Peyer's patch (tissue), 4 donors: Measurements from ENCODE around the gene CDADC1. TPM values are rescaled to one million over a fixed set of nuclear protein-coding genes. Genes with fewer than 3 reads are reported as not detected.
A peak's percentile ranks its signal among the peaks of the same experiment; 100 is the strongest.

ENCODE experiments used
- DNase-seq, 3 donors: peaks; one replicate each; pipeline ENCODE4 v3.0.0-alpha.2; 2017 to 2019
- H3K27ac ChIP-seq, 4 donors: fragments of 200-600 bp; sonication (generic); one replicate each; pipeline ENCODE4 v1.5.1; 2016 to 2019
- H3K27me3 ChIP-seq, 2 donors: fragments of 200-600 bp; sonication (generic); one replicate each; pipeline ENCODE4 v1.5.1; 2019
- H3K36me3 ChIP-seq, 3 donors: fragments of 200-600 bp; sonication (generic); one replicate each; pipeline ENCODE4 v1.5.1; 2016 to 2019
- H3K4me1 ChIP-seq, 4 donors: fragments of 200-600 bp; sonication (generic); one replicate each; pipeline ENCODE4 v1.5.1; 2016 to 2019
- H3K4me3 ChIP-seq, 4 donors: fragments of 200-600 bp; sonication (generic); 1 replicate in 3 of 4; 2 replicates in 1 of 4; pipeline ENCODE4 v1.5.1; 2016 to 2019; ENCODE audit warnings: mild to moderate bottlenecking in 1 of 4
- H3K9me3 ChIP-seq, 4 donors: fragments of 200-600 bp; sonication (generic); one replicate each; pipeline ENCODE4 v1.5.1; 2016 to 2019; ENCODE audit warnings: mild to moderate bottlenecking in 1 of 4
- CTCF ChIP-seq, 6 experiments: fragments of 450-650 bp in 4 of 6; fragments of 200-600 bp in 2 of 6; sonication (generic) in 1 of 6; IDR thresholded peaks; one replicate each; pipeline ENCODE4 v1.5.1; 2017 to 2019; ENCODE audit warnings: antibody characterized with exemption in 6 of 6, mild to moderate bottlenecking in 3 of 6, moderate library complexity in 1 of 6
- POLR2A ChIP-seq, 2 donors: fragments of 450-650 bp; IDR thresholded peaks; one replicate each; pipeline ENCODE4 v1.5.1; 2017; ENCODE audit warnings: antibody characterized with exemption in 2 of 2, mild to moderate bottlenecking in 2 of 2, moderate library complexity in 2 of 2
- total RNA-seq, 4 donors: library from RNA; depleted of rRNA; stranded (reverse); fragments of >200 nt; gene quantifications; one replicate each; pipeline ENCODE4 v1.1.0, GENCODE V29; 2016

The CDADC1 gene
- total RNA-seq, 4 donors from 2014 or later, result 4.7 to 9.2 (median 7.1) TPM

GRCh38 chr13:49213539-49213938 is 34.2 kb upstream of the CDADC1 start:
- TF ChIP-seq CTCF (IDR thresholded peaks at IDR 0.05) (no peak), POLR2A (IDR thresholded peaks at IDR 0.05) (no peak)
- no peak for DNase-seq
- no peaks in the 10 kb centered on the region for H3K9me3 ChIP-seq

GRCh38 chr13:49213997-49214916 is 33.5 kb upstream of the CDADC1 start:
- no peaks in the 10 kb centered on the region for H3K27me3 ChIP-seq
- no peaks in the 10 kb centered on the region for H3K9me3 ChIP-seq
- no peaks in the 10 kb centered on the region for H3K36me3 ChIP-seq
- no peak overlapping the region for H3K4me3 ChIP-seq
- H3K4me1 ChIP-seq, result peaks cover 0 to 18% (median 2%) of the 10 kb centered on the region in 4 donors
- no peak for TF ChIP-seq CTCF (IDR thresholded peaks at IDR 0.05)
- TF ChIP-seq POLR2A (IDR thresholded peaks at IDR 0.05), result no peak
- DNase-seq, result no peak
- peak overlapping the region in 1 of 4 donors; percentile 2 for H3K27ac ChIP-seq

More at GRCh38 chr13:49213539-49213938, 34.2 kb upstream of the CDADC1 start:
- Histone ChIP-seq H3K4me1 (peaks cover 0 to 10% (median 2%) of the 10 kb centered on the region in 4 donors), H3K27ac (no peak overlapping the region), H3K27me3 (no peaks in the 10 kb centered on the region), H3K36me3 (peaks cover 0 to under 1% (median 0%) of the 10 kb centered on the region in 3 donors), H3K4me3 (no peak overlapping the region)

DNA sequence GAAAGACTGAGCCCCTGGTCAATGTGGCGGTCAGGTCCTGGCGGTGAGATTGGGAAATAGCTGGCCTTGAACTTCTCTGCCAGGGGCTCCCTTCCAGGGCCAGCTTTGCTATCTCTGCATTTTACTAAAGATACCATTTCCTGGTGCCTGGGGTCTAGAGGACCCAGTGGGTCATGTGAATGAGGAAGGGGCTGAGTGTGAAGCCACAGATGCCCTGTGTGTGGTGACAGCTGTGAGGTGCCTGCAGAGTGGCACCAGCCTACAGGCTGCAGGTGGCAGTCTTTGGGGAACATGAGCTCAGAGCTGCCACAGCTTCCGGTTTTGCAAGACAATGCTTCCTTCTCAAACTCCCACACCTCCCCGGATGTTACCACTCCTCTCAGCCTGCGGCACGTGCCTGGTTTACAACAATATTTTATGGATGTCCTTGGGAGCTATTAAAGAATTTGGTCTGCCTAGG is 32.8 kb upstream of the CDADC1 start:
- peak; percentile 37 to 70 (median 61) for DNase-seq
- Histone ChIP-seq H3K4me1 (peaks cover 0 to 24% (median 4%) of the 10 kb centered on the region in 4 donors), H3K27ac (peak overlapping the region in 1 of 4 donors; percentile 2), H3K27me3 (peaks cover 0 to 4% of the 10 kb centered on the region in 2 donors), H3K36me3 (no peaks in the 10 kb centered on the region), H3K9me3 (no peaks in the 10 kb centered on the region), H3K4me3 (no peak overlapping the region)
- TF ChIP-seq CTCF (IDR thresholded peaks at IDR 0.05) (peak in 2 of 6 experiments; percentile 26), POLR2A (IDR thresholded peaks at IDR 0.05) (no peak)

- Histone ChIP-seq H3K27me3 (peaks cover 0 to 18% of the 10 kb centered on the region in 2 donors), H3K4me3 (no peak overlapping the region), H3K36me3 (no peaks in the 10 kb centered on the region), H3K4me1 (peaks cover 0 to 38% (median 8%) of the 10 kb centered on the region in 4 donors), H3K9me3 (no peaks in the 10 kb centered on the region), H3K27ac (no peak overlapping the region)
- TF ChIP-seq CTCF (IDR thresholded peaks at IDR 0.05) (no peak), POLR2A (IDR thresholded peaks at IDR 0.05) (no peak)
- no peak for DNase-seq
These were observed 31.4 kb upstream of the CDADC1 start for GRCh38 chr13:49216334-49216733.

DNA sequence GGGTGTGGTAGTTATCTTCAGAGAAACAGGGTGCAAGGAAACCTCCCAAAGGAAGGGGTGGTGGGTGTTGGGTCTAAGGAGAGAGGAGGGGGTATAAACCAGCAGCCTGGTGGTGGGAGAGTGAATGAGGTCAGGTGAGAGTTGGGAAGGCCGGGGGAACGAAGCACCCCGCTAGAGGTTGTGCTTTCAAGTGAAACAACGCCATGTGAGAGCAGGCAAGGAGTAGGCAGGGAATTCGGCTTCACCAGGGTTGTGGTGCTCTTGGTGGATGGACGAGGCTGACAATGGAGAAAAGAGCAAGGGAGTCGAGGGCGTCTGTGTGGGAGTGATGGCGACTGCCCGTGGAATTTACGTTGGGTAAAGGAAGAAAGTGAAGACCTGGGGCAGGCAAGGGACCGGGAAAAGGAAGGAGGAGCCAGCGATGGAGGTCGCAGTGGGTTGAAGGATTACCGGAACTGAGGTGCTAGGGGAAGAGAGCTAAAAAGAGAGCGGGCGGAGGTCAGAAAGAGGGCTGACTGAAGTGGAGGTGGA is 29.7 kb upstream of the CDADC1 start:
- peaks cover 0 to 23% of the 10 kb centered on the region in 2 donors for H3K27me3 ChIP-seq

More for the DNA sequence above, 29.7 kb upstream of the CDADC1 start:
- Histone ChIP-seq H3K4me1 (peaks cover 0 to 38% (median 8%) of the 10 kb centered on the region in 4 donors), H3K9me3 (no peaks in the 10 kb centered on the region), H3K27ac (no peak overlapping the region), H3K36me3 (no peaks in the 10 kb centered on the region), H3K4me3 (no peak overlapping the region)
- TF ChIP-seq POLR2A (IDR thresholded peaks at IDR 0.05), result no peak
- DNase-seq, result no peak
